Kidney tubule cell (primary cell): ENCODE data around the gene EFEMP1.

ENCODE experiments used
- DNase-seq: peaks from one replicate; pipeline ENCODE4 v3.0.0-alpha.2; 2018; ENCODE audit warnings: low spot score

EFEMP1 gene

DNA sequence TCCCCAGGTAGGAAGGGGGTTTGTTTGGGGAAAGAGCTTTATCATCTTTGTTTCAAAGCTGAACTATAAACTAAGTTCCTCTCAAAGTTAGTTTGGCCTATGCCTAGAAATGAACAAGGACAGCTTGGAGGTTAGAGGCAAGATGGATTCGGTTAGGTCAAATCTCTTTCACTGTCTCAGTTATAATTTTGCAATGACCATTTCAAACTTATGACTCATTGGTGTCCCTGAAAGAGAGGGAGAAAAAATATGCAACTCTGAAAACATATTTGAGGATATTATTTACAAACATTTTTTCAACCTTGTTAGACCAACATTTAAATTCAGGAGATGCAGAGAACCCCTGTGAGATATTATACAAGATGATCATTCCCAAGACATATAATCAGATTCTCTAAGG, 95.7 kb downstream of the EFEMP1 start:
- DNase-seq: no peak

DNA sequence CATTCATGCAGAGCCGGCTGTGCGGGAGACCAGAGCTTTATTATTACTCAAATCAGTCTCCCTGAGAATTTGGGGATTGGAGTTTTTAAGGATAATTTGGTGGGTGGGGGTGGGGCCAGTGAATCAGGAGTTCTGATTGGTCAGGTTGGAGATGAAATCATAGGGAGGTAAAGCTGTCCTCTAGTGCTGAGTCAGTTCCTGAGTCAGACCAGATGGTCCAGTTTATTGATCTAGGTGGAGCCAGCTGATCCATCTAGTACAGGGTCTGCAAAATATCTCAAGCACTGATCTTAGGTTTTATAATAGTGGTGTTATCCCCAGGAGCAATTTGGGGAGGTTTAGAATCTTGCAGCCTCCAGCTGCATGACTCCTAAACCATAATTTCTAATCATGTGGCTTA, 96.2 kb downstream of the EFEMP1 start:
- DNase-seq: peak; percentile 38

GRCh38 chr2:55826246-55826645, 97.3 kb downstream of the EFEMP1 start:
- DNase-seq: no peak

DNA sequence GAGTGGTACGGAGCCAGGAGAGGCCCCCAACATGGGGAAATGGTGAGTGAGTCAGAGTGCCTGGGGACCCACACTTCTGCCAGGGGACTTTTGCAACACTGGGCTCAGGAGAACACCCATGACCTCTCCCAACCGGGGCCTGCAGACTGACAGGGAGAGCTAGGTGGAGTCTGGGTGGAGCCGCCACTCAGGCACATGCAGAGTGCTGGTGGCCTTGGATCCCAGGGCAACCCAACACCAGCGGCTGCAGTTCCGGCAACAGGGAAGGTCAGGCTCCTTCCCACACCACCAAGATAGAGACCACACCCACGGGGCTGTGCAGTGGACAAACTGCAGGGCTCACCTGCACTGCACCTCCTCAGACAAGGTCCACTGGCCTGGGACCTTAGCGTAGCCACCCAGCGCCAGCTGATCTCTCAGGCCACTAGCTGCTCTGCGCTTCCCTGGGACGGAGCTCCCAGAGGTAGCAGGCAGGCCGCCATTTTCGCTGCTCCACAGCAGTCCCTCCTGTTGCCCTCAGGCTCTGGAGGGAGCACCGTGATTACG, 99.0 kb downstream of the EFEMP1 start:
- DNase-seq: no peak
